Globus pallidus (tissue), 1 donor: Measurements from ENCODE around the gene TRANK1.
"Not testable (repeated sequence)": the region's sequence is repeated elsewhere in the genome, so short reads cannot be mapped to it uniquely, and the experiment has no call there.

Experiments used
- DNase-seq: peaks from one replicate; pipeline ENCODE4 v3.0.0-alpha.2; 2015; ENCODE audit warnings: low spot score

Gene TRANK1

DNA sequence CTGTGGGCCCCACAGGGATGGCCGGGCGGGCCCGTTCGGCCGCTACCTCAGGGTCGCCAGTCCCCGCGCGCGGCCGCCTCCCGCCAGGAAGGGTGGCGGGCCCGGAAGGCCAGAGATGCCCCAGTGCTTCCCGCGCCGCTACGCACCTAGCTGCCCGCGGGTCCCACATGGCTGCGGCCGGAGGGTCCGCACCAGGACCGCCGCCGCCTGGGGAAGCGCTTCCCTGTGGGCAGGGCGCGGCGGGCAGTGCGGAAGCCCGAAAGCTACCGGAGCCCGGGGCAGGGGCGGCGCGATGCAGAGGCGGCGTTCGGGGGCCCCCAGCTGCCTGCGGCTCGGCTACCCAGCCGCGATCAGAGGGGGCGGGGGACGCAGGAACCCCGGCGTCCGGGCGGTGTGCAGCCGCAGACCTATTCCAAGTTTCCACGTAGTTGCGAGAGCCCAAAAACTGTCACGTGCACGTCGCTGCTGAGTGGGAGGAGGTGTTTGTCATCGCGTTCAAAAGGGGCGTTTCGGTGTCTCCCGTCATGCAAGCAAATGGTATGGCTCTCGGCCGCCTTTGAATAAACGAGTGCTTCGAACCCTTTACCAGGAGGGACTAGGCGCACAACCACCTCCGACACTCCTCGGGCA, at the start of gene TRANK1:
Gene TRANK1, minus strand, starts transcription at position 414 of the 630 bp plus-strand sequence. Its CDS starts 245 bp downstream, at position 169.
- peak; percentile 16 for DNase-seq

DNA sequence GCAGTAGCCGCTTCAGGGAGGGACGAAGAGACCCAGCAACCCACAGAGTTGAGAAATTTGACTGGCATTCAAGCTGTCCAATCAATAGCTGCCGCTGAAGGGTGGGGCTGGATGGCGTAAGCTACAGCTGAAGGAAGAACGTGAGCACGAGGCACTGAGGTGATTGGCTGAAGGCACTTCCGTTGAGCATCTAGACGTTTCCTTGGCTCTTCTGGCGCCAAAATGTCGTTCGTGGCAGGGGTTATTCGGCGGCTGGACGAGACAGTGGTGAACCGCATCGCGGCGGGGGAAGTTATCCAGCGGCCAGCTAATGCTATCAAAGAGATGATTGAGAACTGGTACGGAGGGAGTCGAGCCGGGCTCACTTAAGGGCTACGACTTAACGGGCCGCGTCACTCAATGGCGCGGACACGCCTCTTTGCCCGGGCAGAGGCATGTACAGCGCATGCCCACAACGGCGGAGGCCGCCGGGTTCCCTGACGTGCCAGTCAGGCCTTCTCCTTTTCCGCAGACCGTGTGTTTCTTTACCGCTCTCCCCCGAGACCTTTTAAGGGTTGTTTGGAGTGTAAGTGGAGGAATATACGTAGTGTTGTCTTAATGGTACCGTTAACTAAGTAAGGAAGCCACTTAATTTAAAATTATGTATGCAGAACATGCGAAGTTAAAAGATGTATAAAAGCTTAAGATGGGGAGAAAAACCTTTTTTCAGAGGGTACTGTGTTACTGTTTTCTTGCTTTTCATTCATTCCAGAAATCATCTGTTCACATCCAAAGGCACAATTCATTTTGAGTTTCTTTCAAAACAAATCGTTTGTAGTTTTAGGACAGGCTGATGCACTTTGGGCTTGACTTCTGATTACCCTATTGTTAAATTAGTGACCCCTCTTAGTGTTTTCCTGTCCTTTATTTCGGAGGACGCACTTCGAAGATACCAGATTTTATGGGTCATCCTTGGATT, 48.8 kb upstream of the TRANK1 start, which contains the start of gene MLH1:
Gene MLH1, plus strand, starts transcription at position 193 of the 958 bp plus-strand sequence. Its CDS starts 30 bp downstream, at position 223.
- DNase-seq: peak; percentile 100

DNA sequence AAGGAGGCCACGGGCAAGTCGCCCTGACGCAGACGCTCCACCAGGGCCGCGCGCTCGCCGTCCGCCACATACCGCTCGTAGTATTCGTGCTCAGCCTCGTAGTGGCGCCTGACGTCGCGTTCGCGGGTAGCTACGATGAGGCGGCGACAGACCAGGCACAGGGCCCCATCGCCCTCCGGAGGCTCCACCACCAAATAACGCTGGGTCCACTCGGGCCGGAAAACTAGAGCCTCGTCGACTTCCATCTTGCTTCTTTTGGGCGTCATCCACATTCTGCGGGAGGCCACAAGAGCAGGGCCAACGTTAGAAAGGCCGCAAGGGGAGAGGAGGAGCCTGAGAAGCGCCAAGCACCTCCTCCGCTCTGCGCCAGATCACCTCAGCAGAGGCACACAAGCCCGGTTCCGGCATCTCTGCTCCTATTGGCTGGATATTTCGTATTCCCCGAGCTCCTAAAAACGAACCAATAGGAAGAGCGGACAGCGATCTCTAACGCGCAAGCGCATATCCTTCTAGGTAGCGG, 48.0 kb upstream of the TRANK1 start, which contains the start of gene EPM2AIP1:
Gene EPM2AIP1, minus strand, starts transcription at position 326 of the 520 bp plus-strand sequence. Its CDS starts 54 bp downstream, at position 272.
- DNase-seq: no peak

DNA sequence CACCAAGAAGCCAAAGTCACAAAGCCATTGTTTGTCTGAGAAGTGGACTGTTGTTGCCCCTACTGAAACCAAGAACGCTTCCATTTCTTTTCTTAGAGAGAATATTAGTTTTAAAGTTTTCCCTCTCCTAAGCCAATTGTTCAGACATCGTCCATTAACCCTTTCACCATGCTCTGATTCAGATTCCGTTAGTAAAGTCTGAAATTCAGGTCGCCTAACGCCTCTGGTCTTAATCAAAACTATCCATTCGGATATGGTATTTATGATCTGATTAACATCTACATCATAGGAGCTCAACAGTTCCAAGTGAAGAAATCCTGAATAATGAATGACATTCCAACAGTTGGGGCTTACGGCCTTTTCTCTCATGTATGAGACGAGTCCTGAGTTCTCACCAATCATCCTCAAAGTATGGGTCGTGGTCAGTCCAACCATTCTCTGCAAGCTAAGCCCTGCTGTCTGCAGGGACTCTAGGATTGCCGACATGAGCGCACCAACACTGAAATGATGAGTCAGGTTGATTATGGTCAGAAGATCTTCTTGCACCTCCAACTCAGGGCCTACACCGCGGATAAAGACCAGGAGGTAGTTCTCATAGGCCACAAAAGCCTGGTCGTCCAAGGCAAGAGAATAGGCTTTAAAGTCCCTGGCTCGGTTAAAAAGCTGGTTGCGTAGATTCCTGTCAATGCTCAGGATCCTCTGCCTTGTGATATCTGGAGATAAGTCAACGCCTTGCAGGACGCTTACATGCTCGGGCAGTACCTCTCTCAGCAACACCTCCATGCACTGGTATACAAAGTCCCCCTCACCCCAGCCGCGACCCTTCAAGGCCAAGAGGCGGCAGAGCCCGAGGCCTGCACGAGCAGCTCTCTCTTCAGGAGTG, 47.3 kb upstream of the TRANK1 start:
- no peak for DNase-seq

DNA sequence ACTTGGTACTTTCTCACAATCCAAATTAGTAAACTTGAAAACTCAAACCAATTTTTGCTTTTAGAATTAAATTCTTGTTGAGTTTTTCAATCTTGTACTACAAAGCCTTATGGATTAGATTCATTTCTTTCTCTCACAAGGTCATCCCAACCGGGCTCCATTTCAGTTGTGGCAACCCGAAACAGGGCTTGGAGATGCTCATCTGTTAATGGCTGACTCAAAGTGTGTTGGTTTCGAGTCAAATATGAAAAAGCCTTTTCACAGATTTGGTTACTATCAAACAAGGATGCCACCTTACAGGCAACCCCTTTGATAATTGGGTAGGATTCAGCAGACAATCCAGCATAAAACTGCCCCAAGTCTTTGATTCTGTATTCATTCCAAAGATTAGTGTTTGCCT, 46.3 kb upstream of the TRANK1 start:
- no peak for DNase-seq

- DNase-seq: no peak
Measured at GRCh38 chr3:36989568-36989967, 44.7 kb upstream of the TRANK1 start.

DNA sequence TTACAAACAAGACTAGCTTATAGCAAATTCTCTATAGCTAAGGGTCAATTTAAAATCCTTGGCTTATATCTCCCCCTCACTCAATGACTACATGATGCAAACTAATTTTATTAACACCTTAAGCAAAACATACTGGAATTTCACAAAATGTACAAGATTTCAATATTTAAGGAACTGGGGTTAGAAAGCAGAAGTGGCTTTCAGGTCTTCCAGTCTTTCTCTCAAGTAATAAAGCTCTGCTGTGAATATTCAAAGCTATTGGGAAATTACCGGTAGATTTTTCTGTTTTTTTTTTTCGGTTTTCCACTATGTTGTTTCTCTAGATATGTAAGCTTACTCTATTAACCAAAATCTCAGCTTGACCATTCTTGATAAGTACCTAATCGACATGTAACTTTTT, 44.2 kb upstream of the TRANK1 start:
- no peak for DNase-seq

- no peak for DNase-seq
Measured at GRCh38 chr3:36988356-36988755, 43.5 kb upstream of the TRANK1 start.

DNA sequence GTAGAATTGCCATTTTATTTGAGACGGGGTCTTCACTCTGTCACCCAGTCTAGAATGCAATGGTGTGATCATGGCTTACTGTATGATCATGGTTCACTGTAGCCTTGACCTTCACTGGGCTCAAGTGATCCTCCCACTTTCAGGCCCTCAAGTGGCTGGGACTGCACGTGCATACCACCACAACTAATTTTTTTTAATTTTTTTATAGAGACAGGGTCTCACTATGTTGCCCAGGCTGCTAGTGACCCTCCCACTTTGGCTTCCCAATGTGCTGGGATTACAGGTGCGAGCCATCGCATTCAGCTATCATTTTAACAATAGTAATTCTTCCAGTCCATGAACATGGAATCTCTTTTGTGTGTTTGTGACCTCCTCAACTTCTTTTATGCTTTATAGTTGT, 36.2 kb upstream of the TRANK1 start:
- DNase-seq: no peak

GRCh38 chr3:36973139-36973538, 28.3 kb upstream of the TRANK1 start:
- no peak for DNase-seq

DNA sequence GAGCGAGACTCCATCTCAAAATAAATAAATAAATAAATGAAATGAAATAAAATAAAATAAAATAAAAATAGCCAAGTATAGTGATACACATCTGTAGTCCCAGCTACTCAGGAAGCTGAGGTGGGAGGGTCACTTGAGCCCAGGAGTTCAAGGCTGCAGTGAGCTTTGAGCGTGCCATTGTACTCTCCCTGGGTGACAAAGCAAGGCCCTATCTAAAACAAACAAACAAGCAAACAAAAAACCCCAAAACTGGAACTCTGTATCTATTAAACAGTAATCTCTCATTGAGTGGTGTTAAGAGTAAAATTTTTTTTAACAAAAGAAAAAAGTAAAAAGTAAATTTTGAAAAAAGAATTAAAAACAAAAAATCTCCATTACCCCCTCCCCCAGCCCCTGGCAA, 27.3 kb upstream of the TRANK1 start:
- DNase-seq: no peak

GRCh38 chr3:36969540-36970432, 24.9 kb upstream of the TRANK1 start:
- DNase-seq: no peak

- no peak for DNase-seq
Measured at GRCh38 chr3:36969085-36969484, 24.2 kb upstream of the TRANK1 start.

GRCh38 chr3:36965440-36965839, 20.6 kb upstream of the TRANK1 start:
- DNase-seq: no peak

- DNase-seq: no peak
Measured at GRCh38 chr3:36964817-36965216, 20.0 kb upstream of the TRANK1 start.

GRCh38 chr3:36964331-36964730, 19.5 kb upstream of the TRANK1 start:
- no peak for DNase-seq

GRCh38 chr3:36963008-36963407, 18.2 kb upstream of the TRANK1 start:
- not testable (repeated sequence) for DNase-seq

DNA sequence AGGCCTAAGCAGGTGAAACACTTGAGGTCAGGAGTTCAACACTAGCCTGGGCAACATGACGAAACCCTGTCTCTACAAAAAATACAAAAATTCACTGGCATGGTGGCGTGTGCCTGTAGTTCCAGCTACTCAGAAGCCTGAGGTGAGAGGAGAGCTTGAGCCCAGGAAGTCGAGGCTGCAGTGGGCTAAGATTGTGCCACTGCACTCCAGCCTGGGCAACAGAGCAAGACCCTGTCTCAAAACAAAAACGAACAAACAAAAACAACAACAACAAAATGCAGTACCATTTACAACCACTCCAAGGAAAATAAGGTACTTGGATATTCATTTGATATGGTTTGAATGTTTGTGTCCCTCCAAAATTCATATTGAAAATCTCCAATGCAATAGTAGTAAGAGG, 15.6 kb upstream of the TRANK1 start:
- DNase-seq: no peak

DNA sequence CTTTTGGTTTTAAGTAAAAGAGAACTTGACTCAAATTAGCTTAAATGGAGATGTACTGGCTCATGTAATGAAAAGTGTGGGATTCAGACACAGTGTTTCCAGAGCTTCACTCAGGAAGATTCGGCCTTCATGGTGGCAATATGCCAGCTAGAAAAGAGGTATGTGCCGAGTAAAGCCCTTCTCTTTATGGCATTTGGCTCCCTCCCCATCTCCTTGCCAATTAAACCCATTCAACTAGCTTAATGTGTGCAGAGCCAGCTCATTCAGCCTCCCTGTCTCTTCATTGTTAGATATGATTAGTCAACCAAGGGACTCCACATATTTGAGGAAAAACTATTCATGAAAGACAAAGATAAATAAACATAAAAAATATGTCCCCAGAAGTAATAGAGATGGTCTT, 15.0 kb upstream of the TRANK1 start:
- no peak for DNase-seq

DNA sequence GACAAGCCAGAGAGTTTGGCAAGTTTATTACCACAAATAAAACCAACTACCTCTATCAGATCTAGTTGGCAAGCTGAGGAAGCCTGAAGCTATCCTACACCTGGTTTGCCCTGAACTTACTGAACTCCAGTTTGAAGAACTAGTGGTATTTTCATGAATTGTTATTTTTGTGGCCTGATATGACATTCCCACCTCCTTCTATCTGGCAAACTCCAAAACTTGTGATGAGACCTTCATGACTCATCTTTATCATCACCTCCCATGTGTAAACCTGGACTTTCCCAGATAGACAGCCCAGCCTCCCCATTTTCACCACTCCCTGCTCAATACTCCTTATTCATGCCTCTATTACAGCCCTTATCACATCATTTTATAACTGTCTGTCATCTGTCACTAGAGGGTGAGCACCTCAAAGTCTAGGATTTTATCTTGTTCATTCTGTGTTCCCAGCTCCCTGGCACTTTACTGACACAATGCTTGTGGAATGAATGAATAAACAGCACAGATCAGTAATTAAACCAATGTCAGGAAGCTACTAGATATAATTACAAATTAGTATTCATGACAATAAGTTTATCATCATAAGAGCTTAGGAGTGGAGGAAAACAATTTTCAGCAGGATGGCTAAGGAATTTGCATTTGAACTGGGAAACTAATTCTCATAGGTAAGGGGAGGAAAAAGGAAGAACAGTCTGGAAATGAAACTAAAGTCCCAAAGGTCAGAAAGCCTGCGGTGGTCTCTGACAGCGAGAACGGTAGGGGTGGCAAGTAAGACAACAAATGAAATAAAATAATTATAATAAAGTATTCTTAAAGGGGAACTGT, 13.2 kb upstream of the TRANK1 start:
- no peak for DNase-seq
